OCI-LY7 (cell line): Measurements from ENCODE around the gene GOLGA7B. TPM values are rescaled to one million over a fixed set of nuclear protein-coding genes. Genes with fewer than 3 reads are reported as not detected.

Experiments
- BruUV-seq: library from RNA; stranded (reverse); fragments of 400-500 nt; replicated peaks from 2 replicates; lab custom pipeline; 2021; lab: Mats Ljungman, UMichigan
- CTCF ChIA-PET: fragments of 300-600 bp; sonication (Branson Sonifier 250); formaldehyde crosslinking; loops from one replicate; lab custom pipeline; 2022; ENCODE audit warnings: antibody characterized with exemption; ENCODE audit not compliant: unreplicated experiment; lab: Charles Lee
- POLR2A ChIA-PET: fragments of 300-600 bp; sonication (Branson Sonifier 250); formaldehyde crosslinking; loops from one replicate; lab custom pipeline; 2022; ENCODE audit warnings: antibody characterized with exemption; lab: Charles Lee
- DNase-seq: peaks from one replicate; pipeline ENCODE4 v3.0.0-alpha.2; 2015; ENCODE audit warnings: low spot score
- H2AFZ ChIP-seq: fragments of 200-600 bp; sonication (generic), shearing (Covaris generic); 2 replicates; pipeline ENCODE4 v1.6.1; 2014; ENCODE audit warnings: mild to moderate bottlenecking, antibody characterized with exemption, low read length, moderate library complexity
- H3K27ac ChIP-seq: fragments of 200-600 bp; sonication (generic); 2 replicates; pipeline ENCODE4 v1.5.1; 2014; ENCODE audit warnings: mixed run types, low read depth, mild to moderate bottlenecking, moderate library complexity, low read length, inconsistent platforms; ENCODE audit not compliant: poor library complexity, severe bottlenecking
- H3K36me3 ChIP-seq: fragments of 200-600 bp; sonication (generic); 2 replicates; pipeline ENCODE4 v1.6.1; 2014; ENCODE audit warnings: mild to moderate bottlenecking, antibody characterized with exemption, low read length, moderate library complexity, mixed read lengths; ENCODE audit not compliant: insufficient read depth
- H3K4me1 ChIP-seq: fragments of 200-600 bp; sonication (generic); 2 replicates; pipeline ENCODE4 v1.5.1; 2014; ENCODE audit warnings: mild to moderate bottlenecking, low read length; ENCODE audit not compliant: insufficient read depth, poor library complexity, severe bottlenecking
- H3K4me2 ChIP-seq: fragments of 200-600 bp; sonication (generic); 2 replicates; pipeline ENCODE4 v1.6.1; 2014; ENCODE audit warnings: mild to moderate bottlenecking, low read length
- H3K4me3 ChIP-seq: fragments of 200-600 bp; sonication (generic); 2 replicates; pipeline ENCODE4 v1.5.1; 2014; ENCODE audit warnings: mild to moderate bottlenecking, low read depth, low read length; ENCODE audit not compliant: poor library complexity, severe bottlenecking
- H3K79me2 ChIP-seq: fragments of 200-600 bp; sonication (generic); 2 replicates; pipeline ENCODE4 v1.6.1; 2016; ENCODE audit warnings: low read depth, mild to moderate bottlenecking, low read length, moderate library complexity, mixed read lengths; ENCODE audit not compliant: insufficient read depth
- H3K9me2 ChIP-seq: fragments of 200-600 bp; sonication (generic); 2 replicates; pipeline ENCODE4 v1.6.1; 2016; ENCODE audit warnings: mild to moderate bottlenecking, low read length, mixed read lengths; ENCODE audit not compliant: insufficient read depth
- H3K9me3 ChIP-seq: fragments of 200-600 bp; sonication (generic); 2 replicates; pipeline ENCODE4 v1.6.1; 2014; ENCODE audit warnings: mild to moderate bottlenecking, mixed run types, low read length, mixed read lengths
- H4K20me1 ChIP-seq: fragments of 200-600 bp; sonication (generic); 2 replicates; pipeline ENCODE4 v1.6.1; 2014; ENCODE audit warnings: mild to moderate bottlenecking, antibody characterized with exemption, low read length, moderate library complexity, mixed read lengths; ENCODE audit not compliant: insufficient read depth
- EZH2phosphoT487 ChIP-seq: fragments of 200-600 bp; sonication (generic); IDR thresholded peaks from 2 replicates; pipeline ENCODE4 v1.6.1; 2018; ENCODE audit warnings: low read depth, borderline replicate concordance, mild to moderate bottlenecking, mixed run types, antibody characterized with exemption, low read length, moderate library complexity, mixed read lengths
- intact Hi-C: fragments of 100-400 bp; cut with micrococcal nuclease; formaldehyde crosslinking; loops from one replicate; pipeline ENCODE4 v1.10.0; 2022; ENCODE audit not compliant: unreplicated experiment
- total RNA-seq, 2 experiments: library from RNA; depleted of rRNA in 1 of 2; stranded (reverse); fragments of >200 nt in 1 of 2; shearing (Covaris generic) in 1 of 2; gene quantifications; 2 replicates each; pipeline ENCODE4 v1.2.3, GENCODE V29; 2014 to 2022
- TF ChIP-seq, protein P1 (sequence below): fragments of 200-600 bp; sonication (generic); conservative IDR thresholded peaks from 2 replicates; pipeline ENCODE4 v1.5.1; 2014; ENCODE audit warnings: mild to moderate bottlenecking, antibody characterized with exemption, low read length, moderate library complexity, mixed read lengths

Gene GOLGA7B
- total RNA-seq, 2 experiments from 2014 or later, result 0.08 to 0.09 TPM

DNA sequence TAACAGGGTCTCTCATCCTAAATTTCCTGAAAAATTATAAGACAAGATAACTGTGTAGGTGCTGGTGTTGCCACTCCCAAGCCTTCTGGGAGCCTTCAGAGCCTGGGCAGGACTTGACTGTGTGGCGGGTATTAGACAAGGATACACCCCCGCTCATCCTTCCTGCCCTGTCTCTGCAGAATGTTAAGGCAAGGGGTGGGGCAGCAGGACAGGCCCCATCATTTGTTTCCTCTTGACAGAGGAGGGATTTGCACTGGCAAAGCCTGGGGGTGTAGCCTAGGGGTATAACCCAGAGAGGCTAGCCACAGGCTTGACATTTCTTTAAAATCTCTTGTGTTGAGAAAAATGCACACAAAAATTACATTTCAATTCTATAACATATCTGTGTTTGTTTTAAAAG lies 63.5 kb downstream of the GOLGA7B start:
- H3K9me2 ChIP-seq, result no peaks in the 10 kb centered on the region
- no peak overlapping the region for H3K4me2 ChIP-seq
- CTCF ChIA-PET, result no interaction called here
- H3K27ac ChIP-seq, result no peak overlapping the region
- DNase-seq, result no peak
- no peak overlapping the region for H2AFZ ChIP-seq
- H3K4me3 ChIP-seq, result no peak overlapping the region
- H3K36me3 ChIP-seq, result no peaks in the 10 kb centered on the region
- no peaks in the 10 kb centered on the region for H3K4me1 ChIP-seq
- POLR2A ChIA-PET, result no interaction called here
- no TSS peak for BruUV-seq
- no peaks in the 10 kb centered on the region for H3K9me3 ChIP-seq
- TF ChIP-seq EZH2phosphoT487, result no peak
- TF ChIP-seq, protein P1, sequence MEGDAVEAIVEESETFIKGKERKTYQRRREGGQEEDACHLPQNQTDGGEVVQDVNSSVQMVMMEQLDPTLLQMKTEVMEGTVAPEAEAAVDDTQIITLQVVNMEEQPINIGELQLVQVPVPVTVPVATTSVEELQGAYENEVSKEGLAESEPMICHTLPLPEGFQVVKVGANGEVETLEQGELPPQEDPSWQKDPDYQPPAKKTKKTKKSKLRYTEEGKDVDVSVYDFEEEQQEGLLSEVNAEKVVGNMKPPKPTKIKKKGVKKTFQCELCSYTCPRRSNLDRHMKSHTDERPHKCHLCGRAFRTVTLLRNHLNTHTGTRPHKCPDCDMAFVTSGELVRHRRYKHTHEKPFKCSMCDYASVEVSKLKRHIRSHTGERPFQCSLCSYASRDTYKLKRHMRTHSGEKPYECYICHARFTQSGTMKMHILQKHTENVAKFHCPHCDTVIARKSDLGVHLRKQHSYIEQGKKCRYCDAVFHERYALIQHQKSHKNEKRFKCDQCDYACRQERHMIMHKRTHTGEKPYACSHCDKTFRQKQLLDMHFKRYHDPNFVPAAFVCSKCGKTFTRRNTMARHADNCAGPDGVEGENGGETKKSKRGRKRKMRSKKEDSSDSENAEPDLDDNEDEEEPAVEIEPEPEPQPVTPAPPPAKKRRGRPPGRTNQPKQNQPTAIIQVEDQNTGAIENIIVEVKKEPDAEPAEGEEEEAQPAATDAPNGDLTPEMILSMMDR, result no peak
- no peaks in the 10 kb centered on the region for H3K79me2 ChIP-seq
- no peaks in the 10 kb centered on the region for H4K20me1 ChIP-seq
- intact Hi-C loops, result loop anchor here (5.0 to 10.0 kb wide), 5 partner anchors 114 to 749 kb away; no protein-coding TSS in a partner anchor

DNA sequence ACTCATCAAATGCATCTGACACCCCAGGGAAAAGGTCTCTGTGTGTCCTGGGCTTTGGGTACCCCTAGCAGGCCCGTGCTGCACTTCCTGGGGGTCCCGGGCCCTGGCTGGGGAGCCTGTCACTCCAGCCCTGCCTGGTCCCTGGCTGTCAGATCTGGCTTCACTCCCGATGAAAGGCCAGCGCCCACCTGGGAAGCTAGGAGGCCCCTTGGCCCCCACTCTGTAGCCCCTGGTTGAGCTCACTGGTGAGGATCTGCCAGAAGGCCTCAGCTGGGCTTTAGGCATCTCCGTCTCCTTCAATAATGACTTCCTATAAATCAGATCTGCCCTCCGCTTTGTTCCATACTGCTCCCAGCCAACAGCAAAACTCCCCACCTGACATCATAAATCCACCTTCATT lies 64.0 kb downstream of the GOLGA7B start:
- Histone ChIP-seq H3K4me2 (no peak overlapping the region), H3K4me3 (no peak overlapping the region), H3K27ac (no peak overlapping the region), H3K9me2 (no peaks in the 10 kb centered on the region), H3K4me1 (no peaks in the 10 kb centered on the region), H3K9me3 (no peaks in the 10 kb centered on the region), H4K20me1 (no peaks in the 10 kb centered on the region), H3K79me2 (no peaks in the 10 kb centered on the region), H3K36me3 (no peaks in the 10 kb centered on the region), H2AFZ (no peak overlapping the region)
- ChIA-PET POLR2A (no interaction called here), CTCF (no interaction called here)
- BruUV-seq, result no TSS peak
- no peak for DNase-seq
- TF ChIP-seq, protein P1, result no peak
- no peak for TF ChIP-seq EZH2phosphoT487
- intact Hi-C loops, result loop anchor here (2.0 to 10.0 kb wide), 6 partner anchors 114 to 749 kb away; no protein-coding TSS in a partner anchor

DNA sequence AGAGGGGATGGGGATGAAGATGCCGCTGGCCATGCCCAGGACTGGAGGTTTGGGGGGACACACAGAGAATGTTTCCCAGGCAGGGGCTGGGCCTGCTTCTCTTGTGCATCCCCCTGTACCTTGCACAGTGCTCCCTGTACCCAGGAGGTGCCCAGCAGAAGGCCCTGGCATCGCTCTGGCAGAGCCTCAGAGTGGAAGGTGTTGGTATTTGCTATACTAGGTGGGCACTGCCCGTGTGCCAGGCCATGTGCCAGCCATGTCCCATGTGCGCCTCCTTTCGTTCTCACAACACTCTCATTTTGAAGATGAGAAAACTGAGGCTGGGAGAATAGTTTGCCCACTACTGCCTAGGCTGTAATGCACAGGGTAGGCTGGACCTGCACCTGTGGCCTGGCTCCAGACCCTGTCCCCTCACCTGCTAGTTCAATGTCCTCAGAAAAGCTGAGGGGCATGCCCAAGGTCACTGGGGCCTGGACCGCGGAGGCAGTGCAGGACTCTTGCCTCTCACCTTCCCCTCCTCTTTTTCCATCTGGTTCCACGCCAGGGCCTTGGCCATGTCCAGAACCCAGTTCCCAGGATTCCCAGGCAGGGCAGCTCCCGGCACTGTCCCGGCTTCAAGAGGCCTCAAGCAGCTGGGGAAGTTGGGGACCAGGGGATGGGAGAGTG lies 64.7 kb downstream of the GOLGA7B start:
- Histone ChIP-seq H2AFZ (no peak overlapping the region), H3K9me3 (no peaks in the 10 kb centered on the region), H4K20me1 (no peaks in the 10 kb centered on the region), H3K4me2 (no peak overlapping the region), H3K79me2 (no peaks in the 10 kb centered on the region), H3K36me3 (no peaks in the 10 kb centered on the region), H3K27ac (no peak overlapping the region), H3K9me2 (no peaks in the 10 kb centered on the region), H3K4me1 (no peaks in the 10 kb centered on the region), H3K4me3 (no peak overlapping the region)
- intact Hi-C loops, result loop anchor here (2.0 to 10.0 kb wide), 6 partner anchors 113 to 748 kb away; no protein-coding TSS in a partner anchor
- TF ChIP-seq, protein P1, result no peak
- no peak for TF ChIP-seq EZH2phosphoT487
- no TSS peak for BruUV-seq
- no peak for DNase-seq
- POLR2A ChIA-PET, result no interaction called here
- CTCF ChIA-PET, result interaction anchor here (0.5 to 1.4 kb wide), 2 partner anchors 25 to 127 kb away, joined by 4 to 7 read pairs; no protein-coding TSS in a partner anchor
